Kidney (tissue), 14 donors: Measurements from ENCODE around the gene MROH2A. TPM values are rescaled to one million over a fixed set of nuclear protein-coding genes. Genes with fewer than 3 reads are reported as not detected.

ENCODE experiments used
- DNase-seq, 5 donors: peaks; one replicate each; pipeline ENCODE4 v3.0.0-alpha.2; 2013 to 2020
- FAIRE-seq: peaks from 2 replicates; lab custom pipeline; 2012; peaks lifted over from hg19 to GRCh38; lab: Jason Lieb, UNC
- H3K27ac ChIP-seq, 2 donors: one replicate each; pipeline ENCODE4 v1.7.0; 2013; ENCODE audit warnings: low read depth in 2 of 2, low read length in 2 of 2, inconsistent platforms in 1 of 2
- H3K27me3 ChIP-seq: one replicate; pipeline ENCODE4 v1.7.1; 2013; ENCODE audit warnings: low read length, inconsistent platforms; ENCODE audit not compliant: control insufficient read depth, insufficient read depth
- H3K36me3 ChIP-seq, 3 donors: one replicate each; pipeline versions ENCODE4 v1.7.0 to v1.7.1; 2013; ENCODE audit warnings: low read length in 3 of 3, control low read depth in 1 of 3, inconsistent platforms in 1 of 3; ENCODE audit not compliant: insufficient read depth in 3 of 3, control insufficient read depth in 2 of 3
- H3K4me1 ChIP-seq, 3 donors: one replicate each; pipeline versions ENCODE4 v1.7.0 to v1.7.1; 2013; ENCODE audit warnings: low read length in 3 of 3, inconsistent platforms in 1 of 3, low read depth in 1 of 3; ENCODE audit not compliant: control insufficient read depth in 2 of 3, insufficient read depth in 2 of 3
- H3K4me3 ChIP-seq, 3 donors: one replicate each; pipeline versions ENCODE4 v1.7.0 to v1.8.1; 2013; ENCODE audit warnings: low read length in 3 of 3, control low read depth in 1 of 3, inconsistent platforms in 1 of 3
- H3K9ac ChIP-seq, 3 donors: one replicate each; pipeline versions ENCODE4 v1.7.0 to v1.7.1; 2013; ENCODE audit warnings: low read length in 3 of 3, control low read depth in 1 of 3, inconsistent platforms in 1 of 3
- H3K9me3 ChIP-seq, 3 donors: one replicate each; pipeline versions ENCODE4 v1.7.0 to v1.7.1; 2013; ENCODE audit warnings: low read length in 3 of 3, control low read depth in 1 of 3, inconsistent platforms in 1 of 3; ENCODE audit not compliant: control insufficient read depth in 2 of 3, insufficient read depth in 1 of 3
- intact Hi-C: fragments of 100-400 bp; cut with DNase I; formaldehyde crosslinking; loops from one replicate; pipeline ENCODE4 v1.11.1; 2022
- polyA plus RNA-seq: library from polyadenylated mRNA; stranded (reverse); fragments of 350-450 nt; fragmentation: Illumina TruSeq; extraction: RNeasy Lipid Tissue Mini Kit (QIAGEN cat#74804); gene quantifications from one replicate; pipeline ENCODE4 v1.2.3, GENCODE V29; 2014; ENCODE audit warnings: low read depth, low replicate concordance; ENCODE audit not compliant: insufficient read depth
- total RNA-seq: library from RNA; stranded (reverse); fragmentation: NEBNext Ultra II Directional; extraction: Animal tissue kit (Norgen Biotek cat#: 25700); gene quantifications from one replicate; pipeline ENCODE4 v1.2.1, GENCODE V29; 2021
- TF ChIP-seq, protein P1 (sequence below): IDR thresholded peaks from 3 replicates; pipeline ENCODE4 v1.5.1; 2012; ENCODE audit warnings: mild to moderate bottlenecking, moderate library complexity, borderline replicate concordance; ENCODE audit not compliant: insufficient read depth; ENCODE audit errors: extremely low read depth
- donor health status: control.
- donor health status: control.
- donor health status: control.
- donor health status: control.
- donor health status: control.
- donor health status: DM: yes; HTN: yes; CAD: no.
- donor health status: Normal renal cell carcinoma (clear cell type).

The MROH2A gene
- total and polyA plus RNA-seq, 2 donors from 2014 or later = 1.8 TPM; not detected in 1

- Histone ChIP-seq H3K9me3 (no peaks in the 10 kb centered on the region), H3K27me3 (no peaks in the 10 kb centered on the region), H3K4me3 (no peak overlapping the region), H3K27ac (no peak overlapping the region), H3K4me1 (peaks cover 0 to 7% (median 4%) of the 10 kb centered on the region in 3 donors), H3K9ac (no peak overlapping the region), H3K36me3 (no peaks in the 10 kb centered on the region)
- TF ChIP-seq, protein P1, sequence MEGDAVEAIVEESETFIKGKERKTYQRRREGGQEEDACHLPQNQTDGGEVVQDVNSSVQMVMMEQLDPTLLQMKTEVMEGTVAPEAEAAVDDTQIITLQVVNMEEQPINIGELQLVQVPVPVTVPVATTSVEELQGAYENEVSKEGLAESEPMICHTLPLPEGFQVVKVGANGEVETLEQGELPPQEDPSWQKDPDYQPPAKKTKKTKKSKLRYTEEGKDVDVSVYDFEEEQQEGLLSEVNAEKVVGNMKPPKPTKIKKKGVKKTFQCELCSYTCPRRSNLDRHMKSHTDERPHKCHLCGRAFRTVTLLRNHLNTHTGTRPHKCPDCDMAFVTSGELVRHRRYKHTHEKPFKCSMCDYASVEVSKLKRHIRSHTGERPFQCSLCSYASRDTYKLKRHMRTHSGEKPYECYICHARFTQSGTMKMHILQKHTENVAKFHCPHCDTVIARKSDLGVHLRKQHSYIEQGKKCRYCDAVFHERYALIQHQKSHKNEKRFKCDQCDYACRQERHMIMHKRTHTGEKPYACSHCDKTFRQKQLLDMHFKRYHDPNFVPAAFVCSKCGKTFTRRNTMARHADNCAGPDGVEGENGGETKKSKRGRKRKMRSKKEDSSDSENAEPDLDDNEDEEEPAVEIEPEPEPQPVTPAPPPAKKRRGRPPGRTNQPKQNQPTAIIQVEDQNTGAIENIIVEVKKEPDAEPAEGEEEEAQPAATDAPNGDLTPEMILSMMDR = no peak
- intact Hi-C loops = no loop called here
- FAIRE-seq = no peak
- no peak for DNase-seq
These were observed 21.6 kb upstream of the MROH2A start for GRCh38 chr2:233756429-233757081.

DNA sequence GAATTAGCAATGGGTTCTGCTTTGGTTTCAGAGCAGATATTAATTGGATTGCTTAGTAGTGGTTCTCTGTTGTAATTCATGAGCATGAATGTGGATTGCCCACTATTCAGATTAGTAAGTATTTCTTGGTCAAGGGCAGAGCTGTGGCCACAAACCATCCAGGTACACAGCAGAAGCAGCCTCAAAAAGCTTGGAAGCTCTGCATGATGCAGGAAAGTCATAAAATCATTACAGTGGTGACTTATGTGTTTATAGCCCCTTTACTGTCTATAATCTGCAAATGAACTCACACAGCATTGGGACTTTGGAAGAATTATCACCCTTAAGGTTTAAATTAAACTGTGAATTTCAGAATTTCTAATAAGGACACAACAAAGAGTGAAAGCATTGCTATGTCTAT, 20.0 kb upstream of the MROH2A start:
- DNase-seq = no peak
- H3K27me3 ChIP-seq = no peaks in the 10 kb centered on the region
- no peak for FAIRE-seq
- TF ChIP-seq, protein P1 = no peak
- peaks cover 0 to 2% (median under 1%) of the 10 kb centered on the region in 3 donors for H3K4me1 ChIP-seq
- intact Hi-C loops = no loop called here
- no peaks in the 10 kb centered on the region for H3K9me3 ChIP-seq
- no peaks in the 10 kb centered on the region for H3K36me3 ChIP-seq
- H3K9ac ChIP-seq = no peak overlapping the region
- no peak overlapping the region for H3K27ac ChIP-seq
- no peak overlapping the region for H3K4me3 ChIP-seq

GRCh38 chr2:233758849-233759248, 19.3 kb upstream of the MROH2A start:
- no peaks in the 10 kb centered on the region for H3K27me3 ChIP-seq
- FAIRE-seq (no peak), DNase-seq (no peak)
- H3K36me3 ChIP-seq = no peaks in the 10 kb centered on the region
- H3K4me3 ChIP-seq = no peak overlapping the region
- TF ChIP-seq, protein P1 = no peak
- intact Hi-C loops = no loop called here
- H3K9ac ChIP-seq = no peak overlapping the region
- no peaks in the 10 kb centered on the region for H3K9me3 ChIP-seq
- peaks cover 0 to 2% (median 0%) of the 10 kb centered on the region in 3 donors for H3K4me1 ChIP-seq
- no peak overlapping the region for H3K27ac ChIP-seq
